RPMI8226 (cell line): ENCODE results near the gene RASGEF1C.
A peak's percentile ranks its signal among the peaks of the same experiment; 100 is the strongest.

Source experiments
- DNase-seq: peaks from one replicate; pipeline ENCODE4 v3.0.0-alpha.2; 2015

RASGEF1C gene

GRCh38 chr5:180118391-180118791, 90.6 kb downstream of the RASGEF1C start:
- no peak for DNase-seq

- peak; percentile 35 for DNase-seq
Measured at GRCh38 chr5:180117000-180117725, 91.8 kb downstream of the RASGEF1C start.

GRCh38 chr5:180116077-180116999, 92.7 kb downstream of the RASGEF1C start:
- no peak for DNase-seq

DNA sequence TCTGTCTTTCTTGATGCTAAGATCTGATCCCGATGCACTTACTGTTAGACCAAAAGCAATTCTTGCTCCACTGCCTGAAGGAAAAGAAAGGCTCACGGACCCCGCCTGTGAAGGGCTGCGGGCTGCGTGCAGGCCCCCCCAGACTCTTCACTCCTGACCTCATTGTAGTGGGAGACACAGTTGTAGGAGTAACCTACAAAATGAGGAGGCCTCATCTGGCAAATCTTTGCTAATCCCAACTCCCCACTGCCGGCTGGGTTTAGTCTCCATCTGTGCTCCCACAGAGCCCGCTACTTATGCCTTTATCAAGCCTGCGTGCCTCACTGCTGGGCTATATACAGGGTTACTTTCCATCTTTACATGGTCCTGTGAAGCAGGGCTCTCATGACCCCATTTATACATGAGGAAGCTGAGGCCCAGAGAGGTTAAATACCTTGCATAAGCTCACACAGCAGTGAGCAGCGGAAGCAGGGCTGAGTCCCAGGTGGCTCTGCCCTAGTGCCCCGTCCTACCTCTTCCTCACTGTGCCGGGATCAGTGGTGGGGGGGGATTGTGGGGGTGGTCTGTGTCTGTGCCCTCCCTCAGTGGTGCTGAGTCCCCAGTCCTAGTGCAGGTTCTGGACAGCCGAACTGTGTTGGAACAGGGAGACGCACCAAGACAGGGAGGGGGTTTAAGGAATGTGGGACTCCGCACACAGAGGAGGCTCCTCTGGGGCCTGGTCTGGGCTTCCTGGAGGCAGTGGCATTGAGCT, 93.5 kb downstream of the RASGEF1C start:
- DNase-seq: no peak

- DNase-seq: no peak
Measured at GRCh38 chr5:180114304-180115003, 94.6 kb downstream of the RASGEF1C start.

- DNase-seq: no peak
Measured at GRCh38 chr5:180113660-180114303, 95.2 kb downstream of the RASGEF1C start.

GRCh38 chr5:180112181-180112861, 96.7 kb downstream of the RASGEF1C start:
- DNase-seq: no peak

GRCh38 chr5:180111273-180112002, 97.6 kb downstream of the RASGEF1C start:
- no peak for DNase-seq

GRCh38 chr5:180109920-180110319, 99.1 kb downstream of the RASGEF1C start:
- DNase-seq: no peak

GRCh38 chr5:180107005-180107404, 102.0 kb downstream of the RASGEF1C start:
- DNase-seq: no peak

DNA sequence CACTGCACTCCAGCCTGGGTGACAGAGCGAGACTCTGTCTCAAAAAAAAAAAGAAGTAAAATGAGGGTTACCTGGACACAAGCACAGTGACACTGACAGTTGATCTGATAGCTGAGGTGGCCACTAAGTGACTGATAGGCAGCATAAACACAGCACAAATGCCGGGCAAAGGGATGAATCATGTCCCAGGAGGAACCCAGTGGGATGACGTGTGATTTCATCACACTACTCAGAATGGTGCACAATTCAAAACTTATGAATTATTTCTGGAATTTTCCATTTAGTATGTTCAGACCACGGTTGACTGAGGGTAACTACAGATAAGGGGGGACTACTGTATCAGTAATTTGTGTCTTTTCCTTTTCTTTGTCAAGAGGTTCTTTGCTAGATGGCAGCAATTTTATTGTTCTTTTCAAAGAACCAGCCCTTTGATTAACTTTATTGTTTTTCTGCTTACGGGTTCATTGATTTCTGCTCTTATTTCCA, 103.1 kb downstream of the RASGEF1C start:
- no peak for DNase-seq

- no peak for DNase-seq
Measured at GRCh38 chr5:180104168-180104530, 104.9 kb downstream of the RASGEF1C start.

- DNase-seq: no peak
Measured at GRCh38 chr5:180103487-180104167, 105.4 kb downstream of the RASGEF1C start.

DNA sequence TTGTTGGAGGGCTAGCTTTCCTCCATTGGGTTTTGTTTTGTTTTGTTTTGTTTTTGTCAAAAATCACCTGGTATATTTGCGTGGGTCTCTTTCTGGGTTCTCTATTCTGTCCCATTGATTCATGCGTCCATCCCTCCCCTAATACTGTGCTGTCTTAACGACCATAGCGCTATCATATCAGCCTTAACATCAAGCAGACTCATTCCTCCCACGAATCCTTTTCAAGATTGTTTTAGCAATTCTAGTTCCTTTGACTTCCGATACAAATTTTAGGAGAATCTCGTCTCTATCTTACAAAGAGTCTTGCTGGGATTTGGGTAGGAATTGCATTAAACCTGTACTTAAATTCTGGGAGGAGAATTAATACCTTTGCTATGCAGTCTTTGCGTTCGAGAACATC, 106.4 kb downstream of the RASGEF1C start:
- DNase-seq: no peak

- DNase-seq: no peak
Measured at GRCh38 chr5:180101451-180102105, 107.4 kb downstream of the RASGEF1C start.

DNA sequence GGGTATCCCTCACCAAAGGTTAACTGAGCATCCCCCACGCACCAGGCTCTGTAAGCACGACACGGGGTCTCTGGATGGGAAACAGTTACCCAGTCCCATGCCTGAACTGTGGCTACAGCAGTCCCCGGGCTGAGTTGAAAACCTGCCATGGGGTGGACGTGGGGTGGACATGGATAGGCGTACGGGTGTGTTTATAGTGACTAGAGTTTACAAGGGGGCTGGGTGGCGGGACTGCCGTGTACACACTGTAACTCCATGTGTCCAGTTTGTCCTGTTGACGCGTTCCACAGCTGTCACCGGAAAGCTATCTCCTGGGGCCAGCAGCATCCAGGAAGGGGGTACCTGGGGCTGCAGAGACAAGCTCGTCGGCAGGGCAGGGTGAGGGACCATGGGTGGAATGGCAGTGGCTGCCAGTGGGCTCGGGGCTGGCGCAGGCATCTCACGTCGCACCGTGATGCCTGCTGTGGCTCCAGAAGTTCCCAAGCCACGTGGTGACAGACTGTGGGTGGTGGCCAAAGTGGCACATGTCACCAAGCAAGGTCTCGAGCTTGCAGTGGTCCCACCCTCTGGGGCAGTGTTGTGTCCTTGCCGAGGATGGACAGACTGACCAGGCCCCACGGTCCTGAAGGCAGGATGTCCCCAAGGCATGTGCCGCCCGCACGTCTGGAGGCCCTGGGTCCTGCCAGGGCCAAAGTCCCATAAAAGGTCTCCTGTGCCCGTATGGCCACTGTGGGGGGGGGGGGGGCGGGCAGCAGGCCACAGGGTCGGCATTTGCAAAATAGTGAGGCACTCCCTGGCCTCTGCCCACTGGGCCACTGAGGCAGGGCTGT, 108.2 kb downstream of the RASGEF1C start:
- DNase-seq: no peak

- DNase-seq: no peak
Measured at GRCh38 chr5:180099733-180100611, 109.0 kb downstream of the RASGEF1C start.
